22Rv1 (cell line): ENCODE measurements around the gene SELENOS.

Experiments used
- ZFX ChIP-seq: fragments of 450-650 bp; IDR thresholded peaks from 2 replicates; pipeline ENCODE4 v1.6.1; 2017; ENCODE audit warnings: antibody characterized with exemption, borderline replicate concordance
- TF ChIP-seq, protein P1 (sequence below): fragments of 450-650 bp; IDR thresholded peaks from 2 replicates; pipeline ENCODE4 v1.5.1; 2017; ENCODE audit warnings: mild to moderate bottlenecking

DNA sequence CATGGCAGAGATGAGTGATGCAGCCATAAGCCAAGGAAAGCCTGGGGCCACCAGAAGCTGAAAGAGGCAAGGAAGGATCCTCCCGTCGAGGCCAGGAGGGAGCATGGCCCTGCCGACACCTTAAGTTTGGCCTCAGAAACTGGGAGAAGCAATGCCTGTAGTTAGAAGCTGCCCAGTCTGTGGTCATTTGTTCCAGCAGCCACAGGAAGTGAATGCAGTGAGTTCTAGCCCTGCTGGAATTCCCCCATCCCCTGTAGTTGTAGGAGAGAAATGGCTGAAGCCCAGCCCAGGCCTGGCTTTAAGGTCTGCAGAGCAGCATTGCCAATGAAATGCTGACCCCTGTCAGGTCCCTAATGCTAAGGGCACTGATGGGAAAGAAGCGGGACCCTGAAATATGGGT, 13.3 kb downstream of the SELENOS start:
- TF ChIP-seq, protein P1, sequence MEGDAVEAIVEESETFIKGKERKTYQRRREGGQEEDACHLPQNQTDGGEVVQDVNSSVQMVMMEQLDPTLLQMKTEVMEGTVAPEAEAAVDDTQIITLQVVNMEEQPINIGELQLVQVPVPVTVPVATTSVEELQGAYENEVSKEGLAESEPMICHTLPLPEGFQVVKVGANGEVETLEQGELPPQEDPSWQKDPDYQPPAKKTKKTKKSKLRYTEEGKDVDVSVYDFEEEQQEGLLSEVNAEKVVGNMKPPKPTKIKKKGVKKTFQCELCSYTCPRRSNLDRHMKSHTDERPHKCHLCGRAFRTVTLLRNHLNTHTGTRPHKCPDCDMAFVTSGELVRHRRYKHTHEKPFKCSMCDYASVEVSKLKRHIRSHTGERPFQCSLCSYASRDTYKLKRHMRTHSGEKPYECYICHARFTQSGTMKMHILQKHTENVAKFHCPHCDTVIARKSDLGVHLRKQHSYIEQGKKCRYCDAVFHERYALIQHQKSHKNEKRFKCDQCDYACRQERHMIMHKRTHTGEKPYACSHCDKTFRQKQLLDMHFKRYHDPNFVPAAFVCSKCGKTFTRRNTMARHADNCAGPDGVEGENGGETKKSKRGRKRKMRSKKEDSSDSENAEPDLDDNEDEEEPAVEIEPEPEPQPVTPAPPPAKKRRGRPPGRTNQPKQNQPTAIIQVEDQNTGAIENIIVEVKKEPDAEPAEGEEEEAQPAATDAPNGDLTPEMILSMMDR, result no peak
- no peak for TF ChIP-seq ZFX
